Prostate gland (tissue), 2 donors: Measurements from ENCODE around the gene PRKRIP1.

Experiments
- CTCF ChIP-seq, 4 experiments: fragments of 200-600 bp in 2 of 4; fragments of 450-650 bp in 2 of 4; sonication (generic) in 2 of 4; IDR thresholded peaks; 1 replicate in 3 of 4; 2 replicates in 1 of 4; pipeline ENCODE4 v1.5.1; 2016 to 2019; ENCODE audit warnings: antibody characterized with exemption in 4 of 4, mild to moderate bottlenecking in 2 of 4, moderate library complexity in 2 of 4
- POLR2A ChIP-seq: fragments of 450-650 bp; IDR thresholded peaks from one replicate; pipeline ENCODE4 v1.6.1; 2016; ENCODE audit warnings: antibody characterized with exemption, mild to moderate bottlenecking
- POLR2AphosphoS5 ChIP-seq: sonication (generic); formaldehyde crosslinking; IDR thresholded peaks from one replicate; pipeline ENCODE4 v1.6.1; 2017; ENCODE audit warnings: antibody characterized with exemption

DNA sequence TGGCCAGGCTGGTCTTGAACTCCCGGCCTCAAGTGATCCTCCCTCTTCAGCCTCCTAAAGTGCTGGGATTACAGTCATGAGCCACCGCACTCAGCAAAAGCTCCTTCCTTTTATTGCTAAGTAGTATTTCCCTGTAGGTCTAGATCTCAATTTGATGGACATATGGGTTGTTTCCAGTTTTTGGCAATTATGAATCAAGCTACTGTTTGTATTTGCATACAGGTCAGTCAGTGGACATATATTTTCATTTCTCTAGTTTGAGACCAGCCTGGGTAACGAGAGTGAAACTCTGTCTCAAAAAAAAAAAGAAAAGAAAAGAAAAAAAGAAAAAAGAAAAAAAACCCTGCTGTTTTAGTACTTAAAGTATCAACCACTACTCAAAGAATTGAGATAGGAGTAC lies 6.4 kb upstream of the PRKRIP1 start:
- TF ChIP-seq CTCF (IDR thresholded peaks at IDR 0.05): no peak
- no peak for TF ChIP-seq POLR2AphosphoS5
- no peak for TF ChIP-seq POLR2A
